ENCODE measurements around the gene RIPK1. TPM values are rescaled to one million over a fixed set of nuclear protein-coding genes. Genes with fewer than 3 reads are reported as not detected.

Gene RIPK1
- total and polyA plus RNA-seq, 9 of the 15 experiments (the other 6 are each of a cell fraction or from before 2014, with no cell fraction given), result 3.8 to 24.9 (median 17.7) TPM

GRCh38 chr6:3162067-3162497, 93.8 kb downstream of the RIPK1 start (continued):
- TF ChIP-seq GABPA (tag; conservative IDR thresholded peaks at IDR 0.05; ENCODE audit: low read depth) (no peak), PHF20 (IDR thresholded peaks at IDR 0.05; ENCODE audit: partially characterized antibody) (no peak), RBM15 (IDR thresholded peaks at IDR 0.05; ENCODE audit: insufficient read depth, low read length) (no peak), PHB2 (IDR thresholded peaks at IDR 0.05; ENCODE audit: low read depth) (peak; percentile 44; the same call in 1 of the 2 replicates), TEAD4 (IDR thresholded peaks at IDR 0.05; ENCODE audit: low read length) (peak; percentile 39; the same call in 1 of the 2 replicates), TEAD4 (CRISPR knock-in tag; IDR thresholded peaks at IDR 0.05; ENCODE audit: borderline replicate concordance) (no peak), CHCHD3 (CRISPR knock-in tag; IDR thresholded peaks at IDR 0.05) (no peak), ZFP1 (CRISPR knock-in tag; IDR thresholded peaks at IDR 0.05) (0 out of 2 replicates have a peak, but pooled peaks have one; percentile 39), ZNF431 (CRISPR knock-in tag; IDR thresholded peaks at IDR 0.05) (no peak), ZKSCAN8 (CRISPR knock-in tag; IDR thresholded peaks at IDR 0.05) (peak; percentile 71; the same call in 1 of the 2 replicates), SMARCC2 (IDR thresholded peaks at IDR 0.05; ENCODE audit: low read depth) (peak; percentile 68; the same call in 1 of the 2 replicates), ZSCAN29 (IDR thresholded peaks at IDR 0.05) (peak; percentile 81; the same call in 1 of the 2 replicates), ZNF24 (IDR thresholded peaks at IDR 0.05) (no peak)
- TF ChIP-seq, protein P1, sequence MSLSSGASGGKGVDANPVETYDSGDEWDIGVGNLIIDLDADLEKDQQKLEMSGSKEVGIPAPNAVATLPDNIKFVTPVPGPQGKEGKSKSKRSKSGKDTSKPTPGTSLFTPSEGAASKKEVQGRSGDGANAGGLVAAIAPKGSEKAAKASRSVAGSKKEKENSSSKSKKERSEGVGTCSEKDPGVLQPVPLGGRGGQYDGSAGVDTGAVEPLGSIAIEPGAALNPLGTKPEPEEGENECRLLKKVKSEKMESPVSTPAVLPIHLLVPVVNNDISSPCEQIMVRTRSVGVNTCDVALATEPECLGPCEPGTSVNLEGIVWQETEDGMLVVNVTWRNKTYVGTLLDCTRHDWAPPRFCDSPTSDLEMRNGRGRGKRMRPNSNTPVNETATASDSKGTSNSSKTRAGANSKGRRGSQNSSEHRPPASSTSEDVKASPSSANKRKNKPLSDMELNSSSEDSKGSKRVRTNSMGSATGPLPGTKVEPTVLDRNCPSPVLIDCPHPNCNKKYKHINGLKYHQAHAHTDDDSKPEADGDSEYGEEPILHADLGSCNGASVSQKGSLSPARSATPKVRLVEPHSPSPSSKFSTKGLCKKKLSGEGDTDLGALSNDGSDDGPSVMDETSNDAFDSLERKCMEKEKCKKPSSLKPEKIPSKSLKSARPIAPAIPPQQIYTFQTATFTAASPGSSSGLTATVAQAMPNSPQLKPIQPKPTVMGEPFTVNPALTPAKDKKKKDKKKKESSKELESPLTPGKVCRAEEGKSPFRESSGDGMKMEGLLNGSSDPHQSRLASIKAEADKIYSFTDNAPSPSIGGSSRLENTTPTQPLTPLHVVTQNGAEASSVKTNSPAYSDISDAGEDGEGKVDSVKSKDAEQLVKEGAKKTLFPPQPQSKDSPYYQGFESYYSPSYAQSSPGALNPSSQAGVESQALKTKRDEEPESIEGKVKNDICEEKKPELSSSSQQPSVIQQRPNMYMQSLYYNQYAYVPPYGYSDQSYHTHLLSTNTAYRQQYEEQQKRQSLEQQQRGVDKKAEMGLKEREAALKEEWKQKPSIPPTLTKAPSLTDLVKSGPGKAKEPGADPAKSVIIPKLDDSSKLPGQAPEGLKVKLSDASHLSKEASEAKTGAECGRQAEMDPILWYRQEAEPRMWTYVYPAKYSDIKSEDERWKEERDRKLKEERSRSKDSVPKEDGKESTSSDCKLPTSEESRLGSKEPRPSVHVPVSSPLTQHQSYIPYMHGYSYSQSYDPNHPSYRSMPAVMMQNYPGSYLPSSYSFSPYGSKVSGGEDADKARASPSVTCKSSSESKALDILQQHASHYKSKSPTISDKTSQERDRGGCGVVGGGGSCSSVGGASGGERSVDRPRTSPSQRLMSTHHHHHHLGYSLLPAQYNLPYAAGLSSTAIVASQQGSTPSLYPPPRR (CRISPR knock-in tag; IDR thresholded peaks at IDR 0.05; ENCODE audit: borderline replicate concordance), result no peak
- TF ChIP-seq, protein P2, sequence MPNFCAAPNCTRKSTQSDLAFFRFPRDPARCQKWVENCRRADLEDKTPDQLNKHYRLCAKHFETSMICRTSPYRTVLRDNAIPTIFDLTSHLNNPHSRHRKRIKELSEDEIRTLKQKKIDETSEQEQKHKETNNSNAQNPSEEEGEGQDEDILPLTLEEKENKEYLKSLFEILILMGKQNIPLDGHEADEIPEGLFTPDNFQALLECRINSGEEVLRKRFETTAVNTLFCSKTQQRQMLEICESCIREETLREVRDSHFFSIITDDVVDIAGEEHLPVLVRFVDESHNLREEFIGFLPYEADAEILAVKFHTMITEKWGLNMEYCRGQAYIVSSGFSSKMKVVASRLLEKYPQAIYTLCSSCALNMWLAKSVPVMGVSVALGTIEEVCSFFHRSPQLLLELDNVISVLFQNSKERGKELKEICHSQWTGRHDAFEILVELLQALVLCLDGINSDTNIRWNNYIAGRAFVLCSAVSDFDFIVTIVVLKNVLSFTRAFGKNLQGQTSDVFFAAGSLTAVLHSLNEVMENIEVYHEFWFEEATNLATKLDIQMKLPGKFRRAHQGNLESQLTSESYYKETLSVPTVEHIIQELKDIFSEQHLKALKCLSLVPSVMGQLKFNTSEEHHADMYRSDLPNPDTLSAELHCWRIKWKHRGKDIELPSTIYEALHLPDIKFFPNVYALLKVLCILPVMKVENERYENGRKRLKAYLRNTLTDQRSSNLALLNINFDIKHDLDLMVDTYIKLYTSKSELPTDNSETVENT (CRISPR knock-in tag; IDR thresholded peaks at IDR 0.05), result no peak; the same call in 1 of the 2 replicates
- TF ChIP-seq, protein P3, sequence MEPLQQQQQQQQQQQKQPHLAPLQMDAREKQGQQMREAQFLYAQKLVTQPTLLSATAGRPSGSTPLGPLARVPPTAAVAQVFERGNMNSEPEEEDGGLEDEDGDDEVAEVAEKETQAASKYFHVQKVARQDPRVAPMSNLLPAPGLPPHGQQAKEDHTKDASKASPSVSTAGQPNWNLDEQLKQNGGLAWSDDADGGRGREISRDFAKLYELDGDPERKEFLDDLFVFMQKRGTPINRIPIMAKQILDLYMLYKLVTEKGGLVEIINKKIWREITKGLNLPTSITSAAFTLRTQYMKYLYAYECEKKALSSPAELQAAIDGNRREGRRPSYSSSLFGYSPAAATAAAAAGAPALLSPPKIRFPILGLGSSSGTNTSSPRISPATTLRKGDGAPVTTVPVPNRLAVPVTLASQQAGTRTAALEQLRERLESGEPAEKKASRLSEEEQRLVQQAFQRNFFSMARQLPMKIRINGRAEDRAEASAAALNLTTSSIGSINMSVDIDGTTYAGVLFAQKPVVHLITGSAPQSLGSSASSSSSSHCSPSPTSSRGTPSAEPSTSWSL (CRISPR knock-in tag; IDR thresholded peaks at IDR 0.05; ENCODE audit: borderline replicate concordance), result no peak
- TF ChIP-seq, protein P4, sequence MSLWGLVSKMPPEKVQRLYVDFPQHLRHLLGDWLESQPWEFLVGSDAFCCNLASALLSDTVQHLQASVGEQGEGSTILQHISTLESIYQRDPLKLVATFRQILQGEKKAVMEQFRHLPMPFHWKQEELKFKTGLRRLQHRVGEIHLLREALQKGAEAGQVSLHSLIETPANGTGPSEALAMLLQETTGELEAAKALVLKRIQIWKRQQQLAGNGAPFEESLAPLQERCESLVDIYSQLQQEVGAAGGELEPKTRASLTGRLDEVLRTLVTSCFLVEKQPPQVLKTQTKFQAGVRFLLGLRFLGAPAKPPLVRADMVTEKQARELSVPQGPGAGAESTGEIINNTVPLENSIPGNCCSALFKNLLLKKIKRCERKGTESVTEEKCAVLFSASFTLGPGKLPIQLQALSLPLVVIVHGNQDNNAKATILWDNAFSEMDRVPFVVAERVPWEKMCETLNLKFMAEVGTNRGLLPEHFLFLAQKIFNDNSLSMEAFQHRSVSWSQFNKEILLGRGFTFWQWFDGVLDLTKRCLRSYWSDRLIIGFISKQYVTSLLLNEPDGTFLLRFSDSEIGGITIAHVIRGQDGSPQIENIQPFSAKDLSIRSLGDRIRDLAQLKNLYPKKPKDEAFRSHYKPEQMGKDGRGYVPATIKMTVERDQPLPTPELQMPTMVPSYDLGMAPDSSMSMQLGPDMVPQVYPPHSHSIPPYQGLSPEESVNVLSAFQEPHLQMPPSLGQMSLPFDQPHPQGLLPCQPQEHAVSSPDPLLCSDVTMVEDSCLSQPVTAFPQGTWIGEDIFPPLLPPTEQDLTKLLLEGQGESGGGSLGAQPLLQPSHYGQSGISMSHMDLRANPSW (CRISPR knock-in tag; IDR thresholded peaks at IDR 0.05), result no peak
